PFSK-1 (cell line): Measurements from ENCODE around the gene PLSCR2.

Experiments used
- FOXP2 ChIP-seq: optimal IDR thresholded peaks from 2 replicates; pipeline ENCODE3; 2011; ENCODE audit warnings: borderline replicate concordance, control low read depth, inconsistent platforms; ENCODE audit not compliant: insufficient read depth; ENCODE audit errors: extremely low read length, extremely low read depth
- POLR2AphosphoS5 ChIP-seq: IDR thresholded peaks from 2 replicates; pipeline ENCODE4 v1.6.1; 2012; ENCODE audit warnings: low read depth, mild to moderate bottlenecking, control low read depth, low read length, moderate library complexity
- SIN3A ChIP-seq: IDR thresholded peaks from 2 replicates; pipeline ENCODE4 v1.6.1; 2012; ENCODE audit warnings: mild to moderate bottlenecking, low read length, moderate library complexity, borderline replicate concordance; ENCODE audit not compliant: insufficient read depth
- TAF1 ChIP-seq: IDR thresholded peaks from 2 replicates; pipeline ENCODE4 v1.6.1; 2012; ENCODE audit warnings: low read length, control low read depth, borderline replicate concordance; ENCODE audit not compliant: insufficient read depth
- TF ChIP-seq, protein P1 (sequence below), 2 experiments: IDR thresholded peaks; 2 replicates each; pipeline versions ENCODE4 v1.6.1 to v1.8.0; 2011 to 2012; ENCODE audit warnings: low read depth in 2 of 2, low read length in 2 of 2, control low read depth in 1 of 2, inconsistent platforms in 1 of 2, mild to moderate bottlenecking in 1 of 2, moderate library complexity in 1 of 2; ENCODE audit not compliant: insufficient read depth in 1 of 2

PLSCR2 gene

DNA sequence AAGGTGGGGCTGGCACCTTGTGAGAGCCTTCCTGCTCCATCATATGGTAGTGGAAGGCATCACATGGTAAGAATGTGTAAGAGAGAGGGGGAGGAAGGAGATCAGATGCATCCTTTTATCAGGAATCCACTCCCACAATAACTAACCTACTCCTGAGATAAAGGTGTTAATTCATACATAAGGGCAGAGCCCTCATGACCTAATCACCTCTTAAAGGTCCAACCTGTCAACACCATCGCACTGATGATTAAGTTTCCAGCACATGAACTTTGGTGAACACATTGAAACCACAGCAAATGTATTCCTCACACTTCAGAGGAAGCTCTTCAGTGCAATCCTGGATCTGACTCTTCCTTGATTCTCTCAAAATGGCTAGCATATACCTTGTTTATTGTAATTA lies 55.4 kb downstream of the PLSCR2 start:
- no peak for TF ChIP-seq POLR2AphosphoS5
- TF ChIP-seq, protein P1, sequence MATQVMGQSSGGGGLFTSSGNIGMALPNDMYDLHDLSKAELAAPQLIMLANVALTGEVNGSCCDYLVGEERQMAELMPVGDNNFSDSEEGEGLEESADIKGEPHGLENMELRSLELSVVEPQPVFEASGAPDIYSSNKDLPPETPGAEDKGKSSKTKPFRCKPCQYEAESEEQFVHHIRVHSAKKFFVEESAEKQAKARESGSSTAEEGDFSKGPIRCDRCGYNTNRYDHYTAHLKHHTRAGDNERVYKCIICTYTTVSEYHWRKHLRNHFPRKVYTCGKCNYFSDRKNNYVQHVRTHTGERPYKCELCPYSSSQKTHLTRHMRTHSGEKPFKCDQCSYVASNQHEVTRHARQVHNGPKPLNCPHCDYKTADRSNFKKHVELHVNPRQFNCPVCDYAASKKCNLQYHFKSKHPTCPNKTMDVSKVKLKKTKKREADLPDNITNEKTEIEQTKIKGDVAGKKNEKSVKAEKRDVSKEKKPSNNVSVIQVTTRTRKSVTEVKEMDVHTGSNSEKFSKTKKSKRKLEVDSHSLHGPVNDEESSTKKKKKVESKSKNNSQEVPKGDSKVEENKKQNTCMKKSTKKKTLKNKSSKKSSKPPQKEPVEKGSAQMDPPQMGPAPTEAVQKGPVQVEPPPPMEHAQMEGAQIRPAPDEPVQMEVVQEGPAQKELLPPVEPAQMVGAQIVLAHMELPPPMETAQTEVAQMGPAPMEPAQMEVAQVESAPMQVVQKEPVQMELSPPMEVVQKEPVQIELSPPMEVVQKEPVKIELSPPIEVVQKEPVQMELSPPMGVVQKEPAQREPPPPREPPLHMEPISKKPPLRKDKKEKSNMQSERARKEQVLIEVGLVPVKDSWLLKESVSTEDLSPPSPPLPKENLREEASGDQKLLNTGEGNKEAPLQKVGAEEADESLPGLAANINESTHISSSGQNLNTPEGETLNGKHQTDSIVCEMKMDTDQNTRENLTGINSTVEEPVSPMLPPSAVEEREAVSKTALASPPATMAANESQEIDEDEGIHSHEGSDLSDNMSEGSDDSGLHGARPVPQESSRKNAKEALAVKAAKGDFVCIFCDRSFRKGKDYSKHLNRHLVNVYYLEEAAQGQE (IDR thresholded peaks at IDR 0.05; ENCODE audit: insufficient read depth in 1 of 2, low read depth in 2 of 2, low read length in 2 of 2), result no peak
- no peak for TF ChIP-seq SIN3A
- TF ChIP-seq TAF1, result no peak
- TF ChIP-seq FOXP2, result no peak

GRCh38 chr3:146407956-146408355 lies 61.4 kb downstream of the PLSCR2 start:
- TF ChIP-seq FOXP2, result no peak
- TF ChIP-seq POLR2AphosphoS5, result no peak
- no peak for TF ChIP-seq SIN3A
- TF ChIP-seq, protein P1 (IDR thresholded peaks at IDR 0.05; ENCODE audit: insufficient read depth in 1 of 2, low read depth in 2 of 2, low read length in 2 of 2), result no peak
- no peak for TF ChIP-seq TAF1

DNA sequence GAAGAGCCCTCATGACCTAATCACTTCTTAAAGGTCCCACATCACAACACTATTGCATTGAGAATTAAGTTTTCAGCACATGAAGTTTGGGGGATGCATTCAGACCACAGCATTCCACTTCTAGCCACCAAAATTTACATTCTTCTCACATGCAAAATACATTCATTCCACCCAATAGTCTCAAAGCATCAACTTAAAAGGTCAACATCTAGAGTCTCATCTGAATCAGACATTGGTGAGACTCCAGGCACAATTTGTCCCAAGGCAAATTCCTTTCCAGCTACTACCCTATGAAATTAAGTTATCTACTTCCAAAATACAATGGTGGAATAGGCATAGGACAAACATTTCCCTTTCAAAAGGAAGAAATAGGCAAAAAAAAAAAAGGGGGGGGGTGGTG lies 64.9 kb downstream of the PLSCR2 start:
- TF ChIP-seq SIN3A (no peak), FOXP2 (no peak), POLR2AphosphoS5 (no peak), TAF1 (no peak)
- TF ChIP-seq, protein P1 (IDR thresholded peaks at IDR 0.05; ENCODE audit: insufficient read depth in 1 of 2, low read depth in 2 of 2, low read length in 2 of 2), result no peak

DNA sequence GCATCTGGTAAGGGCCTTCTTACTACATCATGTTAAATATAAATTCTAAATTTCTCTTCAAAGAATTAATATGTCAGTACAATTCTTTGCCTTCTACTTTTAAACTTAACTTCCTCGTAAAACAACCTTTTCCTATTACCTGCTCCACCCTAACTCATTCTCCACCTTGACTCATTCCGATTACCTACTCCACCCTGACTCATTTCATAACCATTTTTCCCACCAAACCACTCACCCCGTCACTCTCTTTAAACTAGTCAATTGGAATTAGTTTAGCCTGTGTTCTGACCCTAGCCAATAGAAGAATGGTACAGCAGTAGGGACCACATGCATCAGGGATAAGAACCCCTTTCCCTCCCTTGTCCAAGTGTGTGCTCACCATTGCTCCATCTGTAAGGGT lies 65.6 kb downstream of the PLSCR2 start:
- no peak for TF ChIP-seq POLR2AphosphoS5
- no peak for TF ChIP-seq FOXP2
- TF ChIP-seq, protein P1 (IDR thresholded peaks at IDR 0.05; ENCODE audit: insufficient read depth in 1 of 2, low read depth in 2 of 2, low read length in 2 of 2), result no peak
- TF ChIP-seq TAF1, result no peak
- no peak for TF ChIP-seq SIN3A

DNA sequence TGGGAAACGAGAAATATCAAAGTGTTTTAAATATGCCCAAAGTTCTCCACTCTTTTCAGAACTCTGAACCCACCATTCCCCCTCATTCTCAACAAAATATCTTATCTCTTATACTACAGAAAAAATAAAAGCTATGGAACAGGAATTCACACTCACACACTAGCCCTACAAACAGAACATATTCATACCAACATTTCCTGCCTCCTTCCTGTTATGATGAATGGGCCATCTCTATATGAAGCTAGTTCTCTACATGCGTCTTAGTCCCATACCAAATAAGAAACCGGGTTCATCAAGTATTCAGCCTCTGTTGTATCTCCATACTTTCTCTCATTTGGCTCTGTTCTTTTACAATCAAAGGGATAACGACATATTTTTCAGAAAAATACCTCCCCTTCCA lies 72.6 kb downstream of the PLSCR2 start:
- TF ChIP-seq POLR2AphosphoS5, result no peak
- TF ChIP-seq FOXP2, result no peak
- TF ChIP-seq SIN3A, result no peak
- TF ChIP-seq, protein P1 (IDR thresholded peaks at IDR 0.05; ENCODE audit: insufficient read depth in 1 of 2, low read depth in 2 of 2, low read length in 2 of 2), result no peak
- no peak for TF ChIP-seq TAF1
